ENCODE results near the gene CCR4.

DNA sequence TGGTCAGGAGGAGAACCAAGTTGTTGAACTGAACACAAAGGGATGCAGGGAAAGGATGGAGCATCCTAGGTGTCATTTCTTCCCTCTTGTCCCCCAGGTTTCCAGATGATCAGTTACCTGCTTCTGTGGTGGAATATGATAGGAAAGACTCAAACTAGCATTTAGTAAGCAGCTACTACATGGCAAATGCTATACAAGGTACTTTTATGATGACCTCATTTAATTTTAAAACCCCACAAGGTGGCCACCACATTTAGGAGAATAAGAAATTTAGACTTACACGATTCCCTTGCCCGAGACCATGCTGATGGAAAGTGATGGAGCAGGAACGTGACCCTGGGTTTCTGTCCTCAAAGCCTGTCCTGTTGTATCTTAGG, 40.9 kb downstream of the CCR4 start:
- TF ChIP-seq, protein P1, sequence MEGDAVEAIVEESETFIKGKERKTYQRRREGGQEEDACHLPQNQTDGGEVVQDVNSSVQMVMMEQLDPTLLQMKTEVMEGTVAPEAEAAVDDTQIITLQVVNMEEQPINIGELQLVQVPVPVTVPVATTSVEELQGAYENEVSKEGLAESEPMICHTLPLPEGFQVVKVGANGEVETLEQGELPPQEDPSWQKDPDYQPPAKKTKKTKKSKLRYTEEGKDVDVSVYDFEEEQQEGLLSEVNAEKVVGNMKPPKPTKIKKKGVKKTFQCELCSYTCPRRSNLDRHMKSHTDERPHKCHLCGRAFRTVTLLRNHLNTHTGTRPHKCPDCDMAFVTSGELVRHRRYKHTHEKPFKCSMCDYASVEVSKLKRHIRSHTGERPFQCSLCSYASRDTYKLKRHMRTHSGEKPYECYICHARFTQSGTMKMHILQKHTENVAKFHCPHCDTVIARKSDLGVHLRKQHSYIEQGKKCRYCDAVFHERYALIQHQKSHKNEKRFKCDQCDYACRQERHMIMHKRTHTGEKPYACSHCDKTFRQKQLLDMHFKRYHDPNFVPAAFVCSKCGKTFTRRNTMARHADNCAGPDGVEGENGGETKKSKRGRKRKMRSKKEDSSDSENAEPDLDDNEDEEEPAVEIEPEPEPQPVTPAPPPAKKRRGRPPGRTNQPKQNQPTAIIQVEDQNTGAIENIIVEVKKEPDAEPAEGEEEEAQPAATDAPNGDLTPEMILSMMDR (IDR thresholded peaks at IDR 0.05; ENCODE audit: poor library complexity), result no peak
- TF ChIP-seq EZH2 (IDR thresholded peaks at IDR 0.05; ENCODE audit: borderline replicate concordance), result no peak
